ENCODE measurements around the gene ARAP1.
A peak's percentile ranks its signal among the peaks of the same experiment; 100 is the strongest.

The ARAP1 gene

GRCh38 chr11:72754544-72755155 lies 2.4 kb upstream of the ARAP1 start:
- Histone ChIP-seq H3K27ac (no peak overlapping the region), H3K4me3 (ENCODE audit: low read depth, low read length) (no peak overlapping the region), H3K36me3 (replicated peaks) (no peaks in the 10 kb centered on the region), H3K27me3 (replicated peaks) (no peaks in the 10 kb centered on the region)
- DNase-seq = no peak
- in situ Hi-C loops (cut with HindIII; ENCODE audit: low pct_ligation_motif_present, low sequenced_read_pairs) = no loop called here
- TF ChIP-seq, protein P1, sequence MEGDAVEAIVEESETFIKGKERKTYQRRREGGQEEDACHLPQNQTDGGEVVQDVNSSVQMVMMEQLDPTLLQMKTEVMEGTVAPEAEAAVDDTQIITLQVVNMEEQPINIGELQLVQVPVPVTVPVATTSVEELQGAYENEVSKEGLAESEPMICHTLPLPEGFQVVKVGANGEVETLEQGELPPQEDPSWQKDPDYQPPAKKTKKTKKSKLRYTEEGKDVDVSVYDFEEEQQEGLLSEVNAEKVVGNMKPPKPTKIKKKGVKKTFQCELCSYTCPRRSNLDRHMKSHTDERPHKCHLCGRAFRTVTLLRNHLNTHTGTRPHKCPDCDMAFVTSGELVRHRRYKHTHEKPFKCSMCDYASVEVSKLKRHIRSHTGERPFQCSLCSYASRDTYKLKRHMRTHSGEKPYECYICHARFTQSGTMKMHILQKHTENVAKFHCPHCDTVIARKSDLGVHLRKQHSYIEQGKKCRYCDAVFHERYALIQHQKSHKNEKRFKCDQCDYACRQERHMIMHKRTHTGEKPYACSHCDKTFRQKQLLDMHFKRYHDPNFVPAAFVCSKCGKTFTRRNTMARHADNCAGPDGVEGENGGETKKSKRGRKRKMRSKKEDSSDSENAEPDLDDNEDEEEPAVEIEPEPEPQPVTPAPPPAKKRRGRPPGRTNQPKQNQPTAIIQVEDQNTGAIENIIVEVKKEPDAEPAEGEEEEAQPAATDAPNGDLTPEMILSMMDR (IDR thresholded peaks at IDR 0.05; ENCODE audit: low read depth, low read length, missing control alignments) = no peak

DNA sequence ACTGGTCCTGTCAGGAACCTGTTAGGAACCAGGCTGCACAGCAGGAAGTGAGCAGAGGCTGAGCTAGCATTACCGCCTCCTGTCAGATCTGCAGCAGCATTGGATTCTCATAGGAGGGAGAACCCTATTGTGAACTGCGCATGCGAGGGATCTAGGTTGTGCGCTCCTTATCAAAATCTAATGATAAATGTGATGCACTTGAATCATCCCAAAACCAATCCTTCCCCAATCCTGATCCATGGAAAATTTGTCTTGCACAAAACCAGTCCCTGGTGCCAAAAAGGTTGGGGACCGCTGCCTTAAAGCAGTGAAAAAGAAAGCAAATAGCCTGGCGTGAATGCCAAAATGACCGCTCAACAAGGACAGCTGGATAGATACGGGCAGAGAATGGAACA lies 1.9 kb upstream of the ARAP1 start:
- TF ChIP-seq, protein P1 (IDR thresholded peaks at IDR 0.05; ENCODE audit: low read depth, low read length, missing control alignments) = no peak
- Histone ChIP-seq H3K27ac (no peak overlapping the region), H3K36me3 (replicated peaks) (no peaks in the 10 kb centered on the region), H3K4me3 (ENCODE audit: low read depth, low read length) (no peak overlapping the region), H3K27me3 (replicated peaks) (no peaks in the 10 kb centered on the region)
- no peak for DNase-seq
- in situ Hi-C loops (cut with HindIII; ENCODE audit: low pct_ligation_motif_present, low sequenced_read_pairs) = no loop called here

- Histone ChIP-seq H3K27me3 (replicated peaks) (no peaks in the 10 kb centered on the region), H3K36me3 (replicated peaks) (no peaks in the 10 kb centered on the region), H3K4me3 (ENCODE audit: low read depth, low read length) (no peak overlapping the region), H3K27ac (no peak overlapping the region)
- no peak for DNase-seq
- TF ChIP-seq, protein P1 (IDR thresholded peaks at IDR 0.05; ENCODE audit: low read depth, low read length, missing control alignments) = peak; percentile 48
- in situ Hi-C loops (cut with HindIII; ENCODE audit: low pct_ligation_motif_present, low sequenced_read_pairs) = no loop called here
These were observed 1.3 kb upstream of the ARAP1 start for GRCh38 chr11:72753341-72754148.

- Histone ChIP-seq H3K36me3 (replicated peaks) (no peaks in the 10 kb centered on the region), H3K27me3 (replicated peaks) (no peaks in the 10 kb centered on the region), H3K27ac (no peak overlapping the region), H3K4me3 (ENCODE audit: low read depth, low read length) (peak overlapping the region; percentile 73)
- no peak for DNase-seq
- in situ Hi-C loops (cut with HindIII; ENCODE audit: low pct_ligation_motif_present, low sequenced_read_pairs) = no loop called here
- TF ChIP-seq, protein P1 (IDR thresholded peaks at IDR 0.05; ENCODE audit: low read depth, low read length, missing control alignments) = no peak
These were observed 806 bp downstream of the ARAP1 start for GRCh38 chr11:72751116-72752087.

GRCh38 chr11:72750556-72751115 lies 1.6 kb downstream of the ARAP1 start:
- in situ Hi-C loops (cut with HindIII; ENCODE audit: low pct_ligation_motif_present, low sequenced_read_pairs) = no loop called here
- Histone ChIP-seq H3K27ac (no peak overlapping the region), H3K4me3 (ENCODE audit: low read depth, low read length) (no peak overlapping the region), H3K36me3 (replicated peaks) (no peaks in the 10 kb centered on the region), H3K27me3 (replicated peaks) (no peaks in the 10 kb centered on the region)
- TF ChIP-seq, protein P1 (IDR thresholded peaks at IDR 0.05; ENCODE audit: low read depth, low read length, missing control alignments) = no peak
- no peak for DNase-seq
